GM18502 (cell line): ENCODE measurements around the gene LMF1.

Experiments
- ATAC-seq: cut with Tn5 transposase; IDR thresholded peaks from one replicate; pipeline ENCODE4 v1.9.1; 2021; ENCODE audit warnings: mild to moderate bottlenecking; ENCODE audit not compliant: unreplicated experiment, poor library complexity

LMF1 gene

GRCh38 chr16:1003391-1004347 lies 32.9 kb upstream of the LMF1 start:
- ATAC-seq, result no peak

- no peak for ATAC-seq
Measured at GRCh38 chr16:1002399-1003166, 31.8 kb upstream of the LMF1 start.

- ATAC-seq, result no peak
Measured at GRCh38 chr16:1001096-1001495, 30.3 kb upstream of the LMF1 start.

GRCh38 chr16:1000608-1001007 lies 29.8 kb upstream of the LMF1 start:
- no peak for ATAC-seq

- ATAC-seq, result no peak
Measured at GRCh38 chr16:999677-1000076, 28.9 kb upstream of the LMF1 start.

- ATAC-seq, result no peak
Measured at GRCh38 chr16:998615-999014, 27.8 kb upstream of the LMF1 start.

- no peak for ATAC-seq
Measured at GRCh38 chr16:998211-998610, 27.4 kb upstream of the LMF1 start.

- no peak for ATAC-seq
Measured at GRCh38 chr16:997440-998051, 26.8 kb upstream of the LMF1 start.

- ATAC-seq, result no peak
Measured at GRCh38 chr16:996681-997080, 25.9 kb upstream of the LMF1 start.

- no peak for ATAC-seq
Measured at GRCh38 chr16:995783-996182, 25.0 kb upstream of the LMF1 start.

- ATAC-seq, result no peak
Measured at GRCh38 chr16:995087-995486, 24.3 kb upstream of the LMF1 start.

- no peak for ATAC-seq
Measured at GRCh38 chr16:993731-994130, 22.9 kb upstream of the LMF1 start.

- no peak for ATAC-seq
Measured at GRCh38 chr16:991773-992172, 21.0 kb upstream of the LMF1 start.

- ATAC-seq, result no peak
Measured at GRCh38 chr16:991345-991744, 20.6 kb upstream of the LMF1 start.

GRCh38 chr16:990516-991291 lies 19.9 kb upstream of the LMF1 start:
- ATAC-seq, result no peak

GRCh38 chr16:989354-989814 lies 18.6 kb upstream of the LMF1 start:
- ATAC-seq, result no peak

- no peak for ATAC-seq
Measured at GRCh38 chr16:988471-989353, 17.9 kb upstream of the LMF1 start.

GRCh38 chr16:987906-988305 lies 17.1 kb upstream of the LMF1 start:
- ATAC-seq, result no peak

- no peak for ATAC-seq
Measured at GRCh38 chr16:986925-987582, 16.3 kb upstream of the LMF1 start.
